ENCODE results near the gene ZNF578.
"Not testable (repeated sequence)": the region's sequence is repeated elsewhere in the genome, so short reads cannot be mapped to it uniquely, and the experiment has no call there.

Gene ZNF578

GRCh38 chr19:52516191-52516590, 62.8 kb downstream of the ZNF578 start:
- no peak for DNase-seq (ENCODE audit: low read depth)

- DNase-seq (ENCODE audit: low read depth): no peak
Measured at GRCh38 chr19:52518646-52519045, 65.3 kb downstream of the ZNF578 start.

- not testable (repeated sequence) for DNase-seq (ENCODE audit: low read depth)
Measured at GRCh38 chr19:52519175-52519574, 65.8 kb downstream of the ZNF578 start.

GRCh38 chr19:52520013-52520412, 66.7 kb downstream of the ZNF578 start:
- DNase-seq (ENCODE audit: low read depth): no peak

GRCh38 chr19:52522551-52522950, 69.2 kb downstream of the ZNF578 start:
- DNase-seq (ENCODE audit: low read depth): no peak

- no peak for DNase-seq (ENCODE audit: low read depth)
Measured at GRCh38 chr19:52524086-52524485, 70.7 kb downstream of the ZNF578 start.

GRCh38 chr19:52527134-52527955, 74.0 kb downstream of the ZNF578 start, which contains the start of gene ZNF808:
ZNF808 (plus strand) TSS chr19:52527668; CDS start chr19:52543285, 15,617 bp downstream.
- DNase-seq (ENCODE audit: low read depth): peak; percentile 97

- DNase-seq (ENCODE audit: low read depth): no peak
Measured at GRCh38 chr19:52527956-52528351, 74.6 kb downstream of the ZNF578 start.

- no peak for DNase-seq (ENCODE audit: low read depth)
Measured at GRCh38 chr19:52532480-52532879, 79.1 kb downstream of the ZNF578 start.

GRCh38 chr19:52533901-52534300, 80.5 kb downstream of the ZNF578 start:
- no peak for DNase-seq (ENCODE audit: low read depth)

GRCh38 chr19:52535385-52535770, 82.0 kb downstream of the ZNF578 start:
- not testable (repeated sequence) for DNase-seq (ENCODE audit: low read depth)

GRCh38 chr19:52535771-52536447, 82.6 kb downstream of the ZNF578 start:
- peak; percentile 84 for DNase-seq (ENCODE audit: low read depth)

- no peak for DNase-seq (ENCODE audit: low read depth)
Measured at GRCh38 chr19:52536448-52536800, 83.1 kb downstream of the ZNF578 start.

- not testable (repeated sequence) for DNase-seq (ENCODE audit: low read depth)
Measured at GRCh38 chr19:52538815-52539214, 85.5 kb downstream of the ZNF578 start.

- not testable (repeated sequence) for DNase-seq (ENCODE audit: low read depth)
Measured at GRCh38 chr19:52541176-52541575, 87.8 kb downstream of the ZNF578 start.

GRCh38 chr19:52541608-52542007, 88.3 kb downstream of the ZNF578 start:
- DNase-seq (ENCODE audit: low read depth): no peak

- DNase-seq (ENCODE audit: low read depth): not testable (repeated sequence)
Measured at GRCh38 chr19:52542541-52542940, 89.2 kb downstream of the ZNF578 start.

GRCh38 chr19:52542984-52543664, 89.8 kb downstream of the ZNF578 start:
- no peak for DNase-seq (ENCODE audit: low read depth)

- no peak for DNase-seq (ENCODE audit: low read depth)
Measured at GRCh38 chr19:52554216-52554971, 101.0 kb downstream of the ZNF578 start.

- no peak for DNase-seq (ENCODE audit: low read depth)
Measured at GRCh38 chr19:52557231-52557995, 104.1 kb downstream of the ZNF578 start.

GRCh38 chr19:52558732-52559445, 105.5 kb downstream of the ZNF578 start:
- not testable (repeated sequence) for DNase-seq (ENCODE audit: low read depth)
